Lung (tissue), 12 donors: ENCODE data around the gene LOXL1. TPM values are rescaled to one million over a fixed set of nuclear protein-coding genes. Genes with fewer than 3 reads are reported as not detected.

Experiments used
- ATAC-seq: fragments of 200-7000 bp; cut with Tn5 transposase; one replicate; pipeline ENCODE4 v1.9.1; 2020; ENCODE audit warnings: moderate number of reproducible peaks; ENCODE audit not compliant: insufficient read depth, low FRiP score
- DNase-seq, 3 donors: peaks; one replicate each; pipeline ENCODE4 v3.0.0-alpha.2; 2013 to 2017
- H3K27ac ChIP-seq, 2 donors: one replicate each; pipeline ENCODE4 v1.5.1; 2013; ENCODE audit warnings: mild to moderate bottlenecking in 2 of 2, moderate library complexity in 2 of 2, control low read depth in 1 of 2, inconsistent platforms in 1 of 2, low read depth in 1 of 2, low read length in 1 of 2
- H3K27me3 ChIP-seq, 3 donors: one replicate each; pipeline ENCODE4 v1.5.1; 2013; ENCODE audit warnings: low read length in 2 of 3; ENCODE audit not compliant: control insufficient read depth in 3 of 3, insufficient read depth in 3 of 3
- H3K36me3 ChIP-seq, 4 donors: one replicate each; pipeline ENCODE4 v1.5.1; 2013; ENCODE audit warnings: low read length in 4 of 4, mild to moderate bottlenecking in 1 of 4, moderate library complexity in 1 of 4; ENCODE audit not compliant: control insufficient read depth in 4 of 4, insufficient read depth in 4 of 4
- H3K4me1 ChIP-seq, 5 donors: one replicate each; pipeline ENCODE4 v1.5.1; 2013; ENCODE audit warnings: low read length in 5 of 5, mild to moderate bottlenecking in 2 of 5, moderate library complexity in 1 of 5; ENCODE audit not compliant: control insufficient read depth in 5 of 5, insufficient read depth in 5 of 5
- H3K4me3 ChIP-seq: one replicate; pipeline ENCODE4 v1.5.1; 2013; ENCODE audit warnings: mild to moderate bottlenecking, control low read depth, moderate library complexity
- H3K9ac ChIP-seq, 2 donors: one replicate each; pipeline ENCODE4 v1.5.1; 2013; ENCODE audit warnings: low read length in 2 of 2, control low read depth in 1 of 2; ENCODE audit not compliant: insufficient read depth in 1 of 2
- H3K9me3 ChIP-seq, 4 donors: one replicate each; pipeline ENCODE4 v1.5.1; 2013; ENCODE audit warnings: low read length in 3 of 4, mild to moderate bottlenecking in 1 of 4, moderate library complexity in 1 of 4; ENCODE audit not compliant: control insufficient read depth in 4 of 4, insufficient read depth in 3 of 4
- CTCF ChIP-seq: IDR thresholded peaks from 2 replicates; pipeline ENCODE4 v1.5.1; 2012; ENCODE audit warnings: mild to moderate bottlenecking; ENCODE audit errors: control extremely low read depth, extremely low read depth
- WGBS, 2 donors: extraction: QIAGEN DNeasy Blood & Tissue Kit; methylation state at CpG; one replicate each; pipeline ENCODE4 v1.1.7; 2013; 5-methylcytosine and 5-hydroxymethylcytosine counted together
- polyA plus RNA-seq, 2 donors: library from polyadenylated mRNA; stranded (reverse); fragments of 200-250 nt; gene quantifications; one replicate each; pipeline ENCODE4 v1.2.1, GENCODE V29; 2013
- total RNA-seq, 2 donors: library from RNA; depleted of rRNA in 1 of 2; stranded (reverse); fragments of >200 nt in 1 of 2; gene quantifications; one replicate each; pipeline ENCODE4 v1.2.1, GENCODE V29; 2014 to 2021
- donor health status: control.
- donor health status: control.
- donor health status: Bipolar disorder and iron deficiency.
- donor health status: healthy.
- donor health status: DM: yes; HTN: yes; CAD: no.

Gene LOXL1
- total and polyA plus RNA-seq, 4 donors: 9.4 to 25.3 (median 14.3) TPM

- H3K4me3 ChIP-seq: no peak overlapping the region
- DNase-seq: no peak
- ATAC-seq: no peak
- 43 to 49% methylated on average over 12 to 13 of the region's 13 CpGs for WGBS, 2 donors
- H3K9ac ChIP-seq: peak overlapping the region in 1 of 2 donors; percentile 76
- H3K36me3 ChIP-seq: peaks cover 0 to 37% (median 13%) of the 10 kb centered on the region in 4 donors
- H3K9me3 ChIP-seq: no peaks in the 10 kb centered on the region
- H3K27ac ChIP-seq: peak overlapping the region; percentile 63 to 74
- no peak for TF ChIP-seq CTCF
- H3K4me1 ChIP-seq: peaks cover 6 to 18% (median 8%) of the 10 kb centered on the region in 5 donors
- H3K27me3 ChIP-seq: no peaks in the 10 kb centered on the region
Observed at GRCh38 chr15:73951601-73952000, 25.3 kb downstream of the LOXL1 start.

GRCh38 chr15:73952171-73952912 lies 26.1 kb downstream of the LOXL1 start:
- H3K36me3 ChIP-seq: peaks cover 0 to 29% (median 13%) of the 10 kb centered on the region in 4 donors
- H3K9ac ChIP-seq: peak overlapping the region in 1 of 2 donors; percentile 76
- peak overlapping the region; percentile 43 to 74 for H3K27ac ChIP-seq
- H3K4me1 ChIP-seq: peaks cover 6 to 18% (median 8%) of the 10 kb centered on the region in 5 donors
- whole genome bisulfite sequencing, 2 donors: 90 to 91% methylated on average over 20 to 21 of the region's 21 CpGs
- H3K27me3 ChIP-seq: no peaks in the 10 kb centered on the region
- no peak for ATAC-seq
- DNase-seq: no peak
- H3K4me3 ChIP-seq: no peak overlapping the region
- H3K9me3 ChIP-seq: no peaks in the 10 kb centered on the region
- no peak for TF ChIP-seq CTCF

- Histone ChIP-seq H3K9me3 (no peaks in the 10 kb centered on the region), H3K4me1 (peaks cover 6 to 18% (median 8%) of the 10 kb centered on the region in 5 donors), H3K27me3 (no peaks in the 10 kb centered on the region), H3K9ac (no peak overlapping the region), H3K4me3 (no peak overlapping the region), H3K27ac (no peak overlapping the region), H3K36me3 (peaks cover 0 to 24% (median 11%) of the 10 kb centered on the region in 4 donors)
- ATAC-seq (no peak), DNase-seq (peak in 1 of 3 donors; percentile 12)
- WGBS, 2 donors: 87 to 95% methylated on average over 10 of the region's 10 CpGs
- no peak for TF ChIP-seq CTCF
Observed at GRCh38 chr15:73952913-73953750, 26.9 kb downstream of the LOXL1 start.
